ENCODE results near the gene FOXM1.
"Not testable (repeated sequence)": the region's sequence is repeated elsewhere in the genome, so short reads cannot be mapped to it uniquely, and the experiment has no call there.

Gene FOXM1

DNA sequence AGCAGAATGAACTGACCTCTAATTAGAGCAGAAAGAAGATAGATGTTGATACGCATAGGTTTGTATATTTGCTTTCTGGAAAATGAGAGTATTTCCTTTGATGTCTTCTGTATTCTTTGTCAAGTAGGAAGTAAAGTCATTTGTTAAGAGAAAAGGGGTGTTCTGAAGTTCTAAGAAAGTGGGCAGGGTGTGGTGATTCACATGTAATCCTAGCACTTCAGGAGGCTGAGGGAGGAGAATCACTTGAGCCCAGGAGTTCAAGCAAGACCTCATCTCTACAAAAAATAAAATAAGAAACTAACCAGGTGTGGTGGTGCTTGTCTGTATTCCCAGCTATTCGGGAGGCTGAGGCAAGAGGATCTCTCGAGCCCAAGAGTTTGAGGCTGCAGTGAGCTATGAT is 2.9 kb upstream of the FOXM1 start:
- no peak for DNase-seq

DNA sequence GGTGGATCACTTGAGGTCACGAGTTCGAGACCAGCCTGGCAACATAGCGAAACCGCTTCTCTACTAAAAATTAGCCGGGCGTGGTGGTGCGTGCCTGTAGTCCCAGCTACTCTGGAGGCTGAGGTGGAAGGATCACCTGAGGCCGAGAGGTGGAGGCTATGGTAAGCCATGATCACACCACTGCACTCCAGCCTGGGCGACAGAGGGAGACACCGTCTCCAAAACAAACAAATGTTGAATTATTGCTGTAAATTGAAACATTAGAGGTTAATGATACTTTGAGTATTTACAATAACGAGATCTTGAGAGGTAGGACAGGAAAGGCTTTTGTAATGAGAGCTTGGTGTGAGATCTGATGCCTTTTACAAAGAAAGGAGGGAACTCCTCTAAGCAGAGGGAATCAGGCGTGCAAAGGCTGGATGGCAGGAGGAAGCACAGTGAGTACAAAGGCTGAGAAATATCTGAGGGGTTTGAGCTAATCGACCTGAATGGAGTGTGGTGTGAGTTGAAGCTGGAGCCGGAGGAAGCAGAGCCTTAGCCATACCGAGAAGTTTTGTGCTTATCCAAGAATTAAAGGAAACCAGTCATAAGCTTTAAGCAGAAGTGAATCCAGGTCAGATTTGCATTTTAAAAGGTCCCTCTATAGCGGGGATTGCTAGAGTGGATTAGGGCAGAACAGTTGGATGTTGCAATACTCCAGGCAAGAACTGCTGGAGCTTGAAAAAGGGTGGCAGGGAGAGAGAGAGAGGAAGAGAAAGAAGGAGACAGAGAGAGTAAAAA is 1.2 kb upstream of the FOXM1 start:
- peak; percentile 59 for DNase-seq

DNA sequence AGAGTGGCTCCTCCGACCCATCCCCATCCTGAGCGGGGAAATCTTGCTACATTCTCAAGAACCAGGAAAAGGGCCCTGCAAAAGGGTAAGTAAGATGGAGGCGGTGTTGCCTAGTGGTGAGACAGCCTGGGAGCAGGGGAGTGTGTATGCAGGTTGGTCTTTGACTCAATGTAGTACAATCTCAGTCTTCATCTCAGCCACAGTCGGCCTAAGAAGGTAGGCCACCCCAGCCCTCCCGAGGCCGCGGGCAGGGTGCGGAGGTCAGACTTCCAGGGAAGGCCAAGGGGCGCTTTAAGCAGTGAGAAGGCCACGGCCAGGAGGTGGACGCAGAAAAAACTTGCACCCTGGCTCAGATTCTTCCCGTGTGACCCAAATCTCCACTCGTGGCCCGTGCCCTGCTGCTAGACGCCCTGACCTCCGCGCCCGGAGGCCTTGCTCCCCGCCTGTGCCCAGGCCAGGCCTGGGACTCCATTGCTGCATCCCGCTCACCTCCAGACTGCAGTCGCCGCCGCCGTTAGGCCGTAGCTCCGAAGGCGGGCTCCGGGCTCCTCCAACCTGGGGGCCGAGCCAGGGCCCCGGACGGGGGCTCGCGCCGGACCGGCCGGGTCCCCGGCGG is 435 bp downstream of the FOXM1 start:
- DNase-seq = peak; percentile 49

DNA sequence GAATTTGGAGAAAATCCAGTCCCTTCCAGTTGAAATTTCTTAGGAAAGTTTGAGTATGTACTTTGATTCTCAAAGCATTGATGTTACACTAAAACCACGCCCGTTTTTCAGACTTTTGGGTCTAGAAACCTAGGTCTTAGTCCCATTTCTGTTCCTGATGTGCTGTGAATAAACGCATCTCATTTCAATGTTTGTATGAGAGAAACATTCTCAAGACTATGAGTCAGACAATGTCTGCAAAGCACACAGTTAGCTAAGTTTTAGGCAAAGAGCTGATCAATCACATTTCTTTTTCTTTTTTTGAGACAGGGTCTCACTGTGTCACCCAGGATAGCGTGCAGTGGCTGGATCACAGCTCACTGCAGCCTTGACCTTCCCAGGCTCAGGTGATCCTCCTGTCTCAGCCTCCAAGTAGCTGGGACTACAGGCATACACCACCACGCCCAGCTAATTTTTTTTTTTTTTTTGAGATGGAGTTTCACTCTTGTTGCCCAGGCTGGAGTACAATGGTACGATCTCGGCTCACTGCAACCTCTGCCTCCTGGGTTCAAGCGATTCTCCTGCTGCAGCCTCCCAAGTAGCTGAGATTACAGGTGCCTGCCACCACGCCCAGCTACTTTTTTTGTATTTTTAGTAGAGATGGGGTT is 7.9 kb downstream of the FOXM1 start:
- not testable (repeated sequence) for DNase-seq

DNA sequence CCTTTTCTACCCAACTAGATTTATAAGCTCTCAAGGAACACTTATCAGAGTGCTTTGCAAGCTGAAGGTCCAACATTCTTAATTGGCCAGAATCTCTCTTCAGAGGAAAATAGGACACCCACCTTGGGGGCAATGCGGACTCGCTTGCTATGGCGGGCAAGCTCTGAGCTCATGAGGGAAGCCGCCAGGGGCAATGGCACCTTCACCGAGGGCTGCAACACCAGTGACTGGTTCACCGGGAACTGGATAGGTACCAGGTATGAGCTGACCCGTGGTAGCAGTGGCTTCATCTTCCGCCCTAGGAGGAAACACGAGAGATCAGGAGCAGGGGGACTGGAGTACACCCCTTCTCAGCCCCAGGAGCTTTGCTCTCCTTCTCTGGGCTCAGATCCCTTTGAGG is 12.8 kb downstream of the FOXM1 start:
- no peak for DNase-seq

DNA sequence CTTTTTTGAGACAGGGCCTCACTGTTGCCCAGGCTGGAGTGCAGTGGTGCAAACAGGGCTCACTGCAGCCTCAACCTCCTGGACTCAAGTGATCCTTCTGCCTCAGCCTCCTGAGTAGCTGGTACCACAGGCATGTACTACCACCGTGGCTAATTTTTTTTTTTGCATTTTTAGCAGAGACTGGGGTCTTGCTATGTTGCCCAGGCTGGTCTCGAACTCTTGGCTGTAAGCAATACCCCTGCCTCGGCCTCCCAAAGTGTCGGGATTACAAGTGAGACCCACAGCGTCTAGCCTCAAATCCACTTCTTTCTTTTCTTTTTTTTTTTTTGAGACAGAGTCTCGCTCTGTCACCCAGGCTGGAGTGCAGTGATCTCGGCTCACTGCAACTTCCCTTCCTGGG is 13.6 kb downstream of the FOXM1 start:
- not testable (repeated sequence) for DNase-seq

DNA sequence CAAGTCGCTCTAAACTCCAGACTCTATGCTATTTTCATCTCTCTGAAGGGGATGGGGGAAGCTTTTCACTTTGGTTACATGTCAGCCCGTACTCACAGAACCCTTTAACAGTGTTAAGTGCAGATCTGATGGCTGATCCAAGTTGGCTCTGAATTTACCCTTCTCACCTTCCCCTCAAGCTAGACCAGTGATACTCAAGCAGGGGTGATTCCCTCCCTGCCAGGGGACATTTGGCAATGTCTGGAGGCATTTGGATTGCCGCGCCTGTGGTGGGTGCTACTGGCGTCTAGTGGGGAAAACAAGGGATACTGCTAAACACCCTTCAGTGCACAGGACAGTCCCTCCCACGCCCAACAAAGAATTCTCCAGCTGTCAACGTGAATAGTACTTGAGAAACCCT is 14.1 kb downstream of the FOXM1 start:
- no peak for DNase-seq

DNA sequence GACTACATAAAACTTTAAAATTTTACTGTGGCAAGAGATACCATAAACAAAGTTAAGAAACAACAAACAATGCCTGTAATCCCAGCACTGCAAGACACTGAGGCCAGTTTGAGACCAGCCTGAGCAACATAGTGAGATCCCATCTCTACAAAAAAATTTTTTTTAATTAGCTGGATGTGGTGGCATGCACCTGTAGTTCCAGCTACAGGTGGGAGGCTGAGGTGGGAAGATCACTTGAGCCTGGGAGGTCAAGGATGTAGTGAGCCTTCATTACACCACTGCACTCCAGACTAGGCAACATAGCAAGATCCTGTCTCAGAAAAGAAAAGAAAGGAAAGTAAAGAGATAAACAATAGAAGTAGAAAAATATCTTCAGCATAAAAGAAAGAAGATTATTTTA is 16.8 kb downstream of the FOXM1 start:
- DNase-seq = no peak

DNA sequence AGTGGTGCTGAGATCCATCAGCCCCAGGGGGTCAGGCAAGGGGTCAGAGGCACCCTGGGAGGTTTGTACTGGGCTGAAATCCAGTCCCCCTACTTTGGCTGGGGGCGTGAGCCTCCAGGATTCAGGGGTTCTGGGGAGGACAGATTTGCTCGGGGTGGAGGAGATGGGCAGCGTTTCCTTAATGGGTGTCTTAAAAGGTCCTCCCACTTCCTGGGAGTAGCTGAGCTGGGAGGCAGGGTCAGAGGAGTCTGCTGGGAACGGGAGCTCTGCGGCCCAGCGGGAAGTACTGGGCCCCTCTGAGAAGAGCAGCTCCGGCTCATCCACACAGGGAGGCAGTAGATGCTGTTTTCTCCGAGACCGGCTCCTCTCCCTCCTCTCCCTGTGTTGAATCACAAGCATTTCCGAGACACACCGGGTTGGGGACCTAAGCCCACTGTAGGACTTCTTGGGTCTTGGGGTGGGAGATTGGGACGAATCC is 18.0 kb downstream of the FOXM1 start:
- DNase-seq = no peak

DNA sequence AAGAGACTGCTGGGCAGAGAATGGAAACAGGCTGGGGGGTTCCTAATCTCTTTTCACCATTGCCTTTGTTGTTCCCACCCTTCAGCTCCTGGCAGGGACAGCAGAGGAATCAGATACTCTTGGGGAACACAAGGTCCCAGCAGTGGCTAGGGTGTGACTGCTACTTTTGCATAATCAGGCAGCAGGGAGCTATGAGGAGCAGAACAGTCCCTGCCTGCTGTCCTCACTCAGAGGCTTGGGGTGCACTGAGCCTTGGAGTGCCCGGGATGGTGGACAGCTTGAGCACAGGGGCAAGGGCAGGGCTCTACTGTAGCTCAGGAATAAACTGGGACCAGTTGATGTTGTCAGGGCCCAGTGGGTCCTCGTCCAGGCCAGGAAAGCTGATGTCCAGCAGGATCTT is 18.6 kb downstream of the FOXM1 start:
- DNase-seq = no peak

DNA sequence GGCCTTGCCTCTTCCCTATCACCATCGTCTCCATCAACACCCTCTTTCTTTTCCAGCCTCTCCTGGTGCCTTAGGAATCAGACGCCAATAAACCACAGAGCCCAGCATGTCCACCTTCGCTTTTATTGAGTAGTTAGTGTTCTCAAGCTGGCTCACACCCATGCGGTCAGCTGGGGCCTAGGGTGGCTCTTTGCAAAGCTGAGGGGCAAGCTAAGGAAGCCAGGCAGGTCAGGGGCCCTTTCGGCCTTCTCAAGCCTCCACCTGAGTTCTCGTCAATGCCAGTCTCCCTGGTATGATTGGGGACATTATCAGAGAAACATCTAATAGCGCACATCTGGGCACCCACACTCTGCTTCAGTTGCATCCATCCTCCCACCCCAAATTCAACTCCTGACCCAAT is 19.4 kb downstream of the FOXM1 start:
- no peak for DNase-seq

DNA sequence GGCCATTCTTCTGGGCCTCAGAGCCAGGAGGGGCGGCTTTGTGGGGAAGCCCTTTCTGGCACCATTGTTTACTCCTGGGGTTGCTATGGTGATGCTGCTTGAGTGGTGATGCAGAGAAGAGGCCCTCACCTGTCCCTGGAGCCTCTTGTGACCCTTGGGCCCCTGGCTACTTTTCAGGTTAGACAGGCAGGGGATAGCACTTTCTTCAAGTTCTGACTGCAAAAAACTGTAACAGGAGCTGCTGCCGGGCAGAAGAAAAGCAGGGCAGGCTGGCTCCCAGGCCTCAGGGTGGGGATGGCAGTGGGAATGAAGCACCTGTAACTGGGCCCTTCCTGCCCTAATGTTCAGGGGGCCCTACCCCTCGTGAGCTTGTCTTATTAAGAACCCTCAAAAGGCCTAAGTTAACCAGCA is 19.9 kb downstream of the FOXM1 start, which contains the start of gene TEX52:
Gene TEX52 (minus strand): TSS at position 19 of the 411 bp plus-strand sequence. CDS start 13 bp downstream, at position 6.
- no peak for DNase-seq

DNA sequence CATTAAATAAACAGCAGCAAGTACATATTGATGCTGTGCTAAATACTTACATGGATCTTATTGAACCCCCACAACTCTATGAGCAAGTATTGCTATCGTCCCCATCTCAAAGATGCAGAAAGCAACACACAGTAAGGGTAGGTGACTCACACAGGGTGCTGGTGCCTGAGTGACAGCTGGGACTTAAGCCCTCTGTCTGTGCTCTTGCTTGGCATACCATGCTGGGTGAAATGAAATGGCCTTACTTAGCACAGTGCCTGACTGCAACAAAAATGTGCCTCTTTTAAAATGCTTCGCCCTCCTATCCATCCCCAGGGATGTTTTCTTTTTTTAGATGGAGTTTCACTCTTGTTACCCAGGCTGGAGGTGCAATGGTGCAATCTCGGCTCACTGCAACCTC is 20.9 kb downstream of the FOXM1 start:
- DNase-seq = no peak

DNA sequence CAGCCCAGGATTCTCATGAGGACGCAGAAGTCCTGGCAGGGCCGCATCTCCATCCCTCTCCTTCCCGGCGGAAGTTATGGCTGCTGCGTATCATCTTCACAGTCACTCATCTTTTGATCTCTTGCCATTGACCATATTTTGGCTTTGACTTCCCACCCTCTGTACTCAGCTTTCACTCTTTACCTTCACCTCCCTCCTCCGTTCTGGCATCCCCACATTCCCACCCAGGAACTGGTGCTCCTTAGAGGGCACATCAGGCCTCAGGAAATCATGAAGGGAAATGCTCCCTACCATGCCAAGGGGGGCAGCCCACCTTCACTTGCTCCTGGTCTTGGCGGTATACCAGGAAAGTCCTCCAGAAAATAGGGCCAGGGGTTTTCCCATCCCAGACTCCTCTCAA is 21.4 kb downstream of the FOXM1 start:
- no peak for DNase-seq

DNA sequence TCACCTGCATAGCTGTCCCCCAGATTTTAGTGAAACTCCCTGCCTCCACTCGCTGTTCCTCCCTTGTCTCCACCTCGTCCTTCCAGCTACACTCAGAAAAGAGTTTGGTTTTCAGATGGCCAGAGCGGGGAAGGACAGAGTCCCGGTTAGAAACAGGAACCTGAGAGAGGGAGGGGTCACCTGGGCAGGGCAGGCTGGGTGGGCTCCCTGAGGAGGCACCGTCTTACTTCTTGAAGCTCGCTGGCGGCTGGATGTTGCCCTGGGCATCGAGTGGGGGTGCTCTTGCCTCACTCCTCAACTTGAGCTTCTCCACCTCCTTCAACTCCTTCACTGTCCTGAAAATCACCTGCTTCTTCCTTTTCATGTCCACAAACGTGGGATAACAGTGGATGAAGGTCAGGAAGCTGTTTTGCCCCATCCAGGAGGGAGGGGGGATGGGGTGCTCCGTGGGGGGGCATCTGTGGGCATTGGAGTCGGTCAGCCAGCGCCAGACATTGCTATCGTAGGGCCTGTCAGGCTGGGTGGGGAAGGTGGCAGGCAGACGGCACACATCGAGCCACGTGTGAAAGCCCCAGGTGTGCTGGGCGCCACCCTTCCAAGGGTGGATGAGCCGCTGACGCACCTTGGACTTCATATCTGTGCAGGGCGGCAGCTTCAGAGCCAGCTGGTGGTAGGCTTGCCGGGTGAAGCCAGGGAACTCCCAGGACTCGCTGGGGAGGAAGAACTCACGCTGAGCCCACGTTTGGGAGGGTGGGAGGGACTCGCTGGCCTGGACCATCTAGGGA is 22.1 kb downstream of the FOXM1 start:
- no peak for DNase-seq

DNA sequence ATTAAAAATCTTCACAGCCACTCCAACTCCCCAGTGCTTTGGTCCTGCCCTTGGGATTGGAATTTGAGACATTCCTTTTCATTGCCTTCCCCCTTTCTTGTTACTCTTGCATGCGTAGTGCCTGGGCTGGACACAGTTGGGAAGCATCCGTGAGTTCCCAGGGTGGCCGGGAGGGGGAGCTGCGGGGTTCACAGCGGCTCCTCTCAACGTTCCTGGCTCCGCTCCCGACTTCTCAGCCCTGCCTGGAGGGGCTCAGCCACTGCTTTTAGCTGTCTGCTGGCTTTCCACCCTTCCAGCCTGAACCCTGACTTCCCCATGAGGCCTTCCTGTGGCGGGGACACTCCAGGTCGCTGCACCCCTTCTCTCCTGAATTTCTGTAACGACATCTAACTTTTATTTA is 23.3 kb downstream of the FOXM1 start:
- peak; percentile 64 for DNase-seq

DNA sequence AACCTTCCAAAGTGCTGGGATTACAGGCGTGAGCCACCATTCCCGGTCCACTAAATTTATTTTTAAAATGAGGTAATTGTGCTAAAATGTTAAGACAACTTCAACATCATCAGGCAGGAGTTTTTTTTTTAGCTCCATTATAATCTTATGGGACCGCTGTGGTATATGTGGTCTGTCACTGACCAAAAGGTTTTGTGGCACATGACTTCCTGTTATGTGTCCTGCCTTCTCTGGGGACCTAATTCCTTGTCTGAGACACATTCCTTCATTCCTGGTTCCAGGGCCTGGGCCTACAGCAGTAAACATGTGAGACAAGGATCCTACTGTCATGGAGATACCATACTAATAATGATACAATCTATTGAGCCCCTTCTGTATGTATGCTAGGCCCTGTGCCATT is 25.0 kb downstream of the FOXM1 start:
- DNase-seq = no peak

DNA sequence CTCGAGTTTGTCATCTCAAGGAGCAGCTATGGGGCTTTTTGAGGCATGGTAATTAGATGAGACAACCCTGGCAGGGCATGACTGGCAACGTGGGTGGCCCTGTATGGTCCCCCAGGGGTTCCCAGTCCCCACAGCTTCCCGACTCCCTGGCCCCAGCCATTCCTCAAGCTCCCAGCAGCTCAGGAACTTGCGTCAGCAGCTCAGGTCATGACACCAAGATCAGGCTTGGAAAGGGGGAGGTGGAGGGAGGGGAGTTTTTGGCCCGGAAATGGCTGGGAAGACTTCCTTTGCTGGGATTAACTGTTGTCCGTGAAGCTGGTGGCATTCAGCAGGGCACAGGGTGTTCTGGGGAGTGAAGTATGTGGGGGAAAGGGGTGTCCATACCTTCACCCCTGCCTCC is 31.7 kb downstream of the FOXM1 start:
- no peak for DNase-seq

DNA sequence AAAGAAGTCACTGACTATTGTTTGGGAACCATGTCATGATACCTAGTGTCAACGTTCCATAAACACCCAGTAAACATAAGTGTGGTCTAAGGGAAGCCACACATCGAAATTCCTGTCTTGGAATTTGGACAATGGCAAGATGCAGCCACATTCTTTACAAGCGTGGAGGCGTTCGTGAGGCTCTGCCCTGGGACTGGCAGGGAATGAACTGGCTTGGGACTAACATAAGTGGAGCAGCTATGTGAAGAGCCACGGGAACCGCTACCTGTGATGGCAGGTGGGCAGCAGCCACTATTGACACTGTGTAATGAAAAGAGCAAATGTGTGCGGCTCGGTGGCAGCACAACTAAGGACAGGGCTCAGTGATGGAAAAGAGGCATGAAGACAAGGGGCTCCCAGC is 32.2 kb downstream of the FOXM1 start:
- no peak for DNase-seq

DNA sequence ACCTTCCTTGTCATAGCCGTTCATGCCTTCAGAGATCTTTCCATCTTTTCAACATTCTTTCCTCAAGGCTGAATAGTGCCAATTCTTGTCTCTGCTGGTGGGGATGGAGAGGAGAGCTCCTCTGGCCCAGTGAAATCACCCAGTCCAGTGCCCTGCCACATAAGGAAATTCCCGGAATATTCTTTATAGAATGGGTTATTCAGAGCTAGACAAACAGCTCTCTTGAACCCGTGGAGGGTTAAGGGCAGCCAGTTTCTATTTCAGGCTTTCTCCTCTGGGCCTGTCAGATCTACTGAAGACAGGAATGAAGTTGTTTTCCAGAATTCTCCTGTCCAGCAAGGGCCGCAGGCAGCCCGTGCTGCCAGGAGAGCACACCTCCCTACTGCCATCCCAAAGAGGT is 34.0 kb downstream of the FOXM1 start:
- DNase-seq = no peak

DNA sequence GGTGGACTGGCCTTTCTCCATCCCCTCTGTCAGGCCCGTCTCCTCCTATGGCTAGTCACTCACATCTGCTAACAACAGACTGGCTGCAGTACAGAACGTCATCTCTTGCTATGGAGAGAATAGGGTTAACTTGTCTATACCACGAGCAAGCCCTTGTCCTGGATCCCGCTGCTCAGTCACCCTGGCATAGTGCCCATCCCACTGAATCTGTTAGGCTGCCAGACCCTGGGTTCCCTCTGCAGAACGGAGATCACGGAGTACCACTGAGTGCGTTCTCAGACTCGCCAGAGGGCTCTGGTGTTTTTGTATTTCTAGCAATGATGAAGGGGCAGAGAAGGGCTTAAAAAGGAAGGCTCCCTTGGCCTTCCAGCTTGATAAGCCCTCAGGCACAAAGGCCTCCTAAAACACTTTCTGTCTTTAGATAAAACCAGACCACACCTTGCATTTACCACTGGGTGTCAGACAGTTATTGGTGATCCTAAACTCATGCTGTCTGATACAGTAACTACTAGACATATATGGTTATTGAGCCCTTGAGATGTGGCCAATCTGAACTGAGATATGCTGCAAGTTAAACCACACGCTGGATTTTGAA is 35.8 kb downstream of the FOXM1 start:
- DNase-seq = peak; percentile 12

DNA sequence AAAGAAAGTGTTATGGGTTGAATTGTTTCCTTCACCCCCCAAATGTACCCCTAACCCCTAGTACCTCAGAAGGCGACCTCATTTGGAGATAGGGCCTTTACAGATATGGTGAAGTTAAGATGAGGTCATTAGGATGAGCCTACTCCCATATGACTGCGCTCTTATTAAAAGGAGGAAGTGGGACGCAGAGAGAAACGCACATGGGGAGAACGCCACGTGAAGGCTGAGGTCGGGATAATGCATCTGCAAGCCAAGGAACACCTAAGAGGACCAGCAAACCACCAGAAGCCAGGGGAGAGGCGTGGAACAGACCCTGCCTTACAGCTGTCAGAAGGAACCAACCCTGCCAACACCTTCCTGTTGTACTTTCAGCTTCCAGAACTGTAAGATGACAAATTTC is 40.4 kb downstream of the FOXM1 start:
- DNase-seq = no peak

Data from OCI-M1 (cell line).